Activated CD4-positive, alpha-beta T cell treated with anti-CD3 and anti-CD28 coated beads for 36 hours (primary cell): ENCODE results near the gene YKT6. TPM values are rescaled to one million over a fixed set of nuclear protein-coding genes. Genes with fewer than 3 reads are reported as not detected.

Experiments used
- ATAC-seq: fragments of 200-7000 bp; cut with Tn5 transposase; one replicate; pipeline ENCODE4 v1.10.0; 2021; ENCODE audit warnings: mild to moderate bottlenecking, moderate library complexity
- CTCF ChIA-PET: fragments of 350-600 bp; sonication (Branson Sonifier 250); formaldehyde crosslinking; loops from one replicate; lab custom pipeline; 2021; ENCODE audit warnings: antibody characterized with exemption; lab: Charles Lee
- POLR2A ChIA-PET: fragments of 350-600 bp; sonication (Branson Sonifier 250); formaldehyde crosslinking; loops from one replicate; lab custom pipeline; 2021; ENCODE audit warnings: antibody characterized with exemption, inconsistent platforms; lab: Charles Lee
- DNase-seq: peaks from one replicate; pipeline ENCODE4 v3.0.0-alpha.2; 2020
- H3K27ac Mint-ChIP-seq: one replicate; pipeline ENCODE4 v1.8.0; 2021; ENCODE audit warnings: mixed read lengths
- H3K27me3 Mint-ChIP-seq: one replicate; pipeline ENCODE4 v1.8.0; 2021; ENCODE audit warnings: mixed read lengths
- H3K36me3 Mint-ChIP-seq: one replicate; pipeline ENCODE4 v1.8.0; 2021; ENCODE audit warnings: low read depth, mixed read lengths
- H3K4me1 Mint-ChIP-seq: one replicate; pipeline ENCODE4 v1.8.0; 2021; ENCODE audit warnings: mixed read lengths
- H3K4me3 Mint-ChIP-seq: one replicate; pipeline ENCODE4 v1.8.0; 2021; ENCODE audit warnings: mild to moderate bottlenecking, moderate library complexity, mixed read lengths
- H3K9me3 Mint-ChIP-seq: one replicate; pipeline ENCODE4 v1.8.0; 2021; ENCODE audit warnings: low read depth, mixed read lengths
- intact Hi-C, 2 experiments: fragments of 100-400 bp; cut with DNase I in 1 of 2; cut with micrococcal nuclease in 1 of 2; formaldehyde crosslinking; loops; one replicate each; pipeline versions ENCODE4 v1.14.2 to v1.15.1; 2022 to 2024; cut with DNase I, micrococcal nuclease
- total RNA-seq, 2 experiments: library from RNA; stranded (reverse); gene quantifications; one replicate each; pipeline ENCODE4 v1.2.3, GENCODE V29; 2021

The YKT6 gene
- total RNA-seq, 2 experiments from 2014 or later: 51.0 to 51.3 TPM

DNA sequence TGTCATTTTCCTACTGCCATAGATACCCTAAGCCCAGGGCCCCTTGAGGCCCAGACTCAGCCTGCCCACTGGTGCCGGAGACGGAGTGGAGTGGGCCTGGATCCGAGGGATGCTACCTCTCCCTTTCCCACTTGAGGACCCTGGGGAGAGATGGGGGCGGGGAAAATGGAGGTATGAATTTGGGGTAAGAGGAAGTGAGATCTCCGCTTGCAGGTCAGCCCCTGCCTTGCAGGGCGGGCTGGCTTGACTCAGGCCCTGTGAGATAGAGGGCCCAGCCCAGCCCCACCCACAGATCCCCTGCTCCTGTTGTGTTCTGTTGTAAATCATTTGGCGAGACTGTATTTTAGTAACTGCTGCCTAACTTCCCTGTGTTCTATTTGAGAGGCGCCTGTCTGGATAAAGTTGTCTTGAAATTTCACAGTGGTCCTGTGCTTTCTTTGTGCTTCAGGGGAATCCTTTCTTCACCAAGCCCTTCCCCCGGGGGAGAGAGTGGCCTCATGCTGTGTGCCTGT is 13.2 kb downstream of the YKT6 start:
- no peak overlapping the region for H3K27ac Mint-ChIP-seq
- peaks cover 15% of the 10 kb centered on the region for H3K36me3 Mint-ChIP-seq

GRCh38 chr7:44215531-44215930 is 14.8 kb downstream of the YKT6 start:
- Mint-ChIP-seq H3K9me3 (no peaks in the 10 kb centered on the region), H3K27me3 (no peaks in the 10 kb centered on the region), H3K36me3 (peaks cover 8% of the 10 kb centered on the region), H3K4me3 (no peak overlapping the region), H3K4me1 (no peaks in the 10 kb centered on the region), H3K27ac (no peak overlapping the region)
- intact Hi-C loops: no loop called here
- ChIA-PET POLR2A (no interaction called here), CTCF (no interaction called here)
- no peak for ATAC-seq
- DNase-seq: no peak

More for the DNA sequence above, 13.2 kb downstream of the YKT6 start:
- intact Hi-C loops: no loop called here
- DNase-seq (no peak), ATAC-seq (no peak)
- CTCF ChIA-PET: interaction anchor here (0.6 kb wide), 1 partner anchor 12 kb away, joined by 3 read pairs; no protein-coding TSS in a partner anchor
- no peaks in the 10 kb centered on the region for H3K27me3 Mint-ChIP-seq
- no peak overlapping the region for H3K4me3 Mint-ChIP-seq
- no peaks in the 10 kb centered on the region for H3K9me3 Mint-ChIP-seq
- no peaks in the 10 kb centered on the region for H3K4me1 Mint-ChIP-seq
- POLR2A ChIA-PET: no interaction called here

- intact Hi-C loops: no loop called here
- ChIA-PET POLR2A (no interaction called here), CTCF (no interaction called here)
- Mint-ChIP-seq H3K27ac (no peak overlapping the region), H3K27me3 (no peaks in the 10 kb centered on the region), H3K9me3 (no peaks in the 10 kb centered on the region), H3K4me1 (no peaks in the 10 kb centered on the region), H3K36me3 (peaks cover 8% of the 10 kb centered on the region), H3K4me3 (no peak overlapping the region)
- ATAC-seq (no peak), DNase-seq (no peak)
These were observed 15.2 kb downstream of the YKT6 start for GRCh38 chr7:44216019-44216418.

DNA sequence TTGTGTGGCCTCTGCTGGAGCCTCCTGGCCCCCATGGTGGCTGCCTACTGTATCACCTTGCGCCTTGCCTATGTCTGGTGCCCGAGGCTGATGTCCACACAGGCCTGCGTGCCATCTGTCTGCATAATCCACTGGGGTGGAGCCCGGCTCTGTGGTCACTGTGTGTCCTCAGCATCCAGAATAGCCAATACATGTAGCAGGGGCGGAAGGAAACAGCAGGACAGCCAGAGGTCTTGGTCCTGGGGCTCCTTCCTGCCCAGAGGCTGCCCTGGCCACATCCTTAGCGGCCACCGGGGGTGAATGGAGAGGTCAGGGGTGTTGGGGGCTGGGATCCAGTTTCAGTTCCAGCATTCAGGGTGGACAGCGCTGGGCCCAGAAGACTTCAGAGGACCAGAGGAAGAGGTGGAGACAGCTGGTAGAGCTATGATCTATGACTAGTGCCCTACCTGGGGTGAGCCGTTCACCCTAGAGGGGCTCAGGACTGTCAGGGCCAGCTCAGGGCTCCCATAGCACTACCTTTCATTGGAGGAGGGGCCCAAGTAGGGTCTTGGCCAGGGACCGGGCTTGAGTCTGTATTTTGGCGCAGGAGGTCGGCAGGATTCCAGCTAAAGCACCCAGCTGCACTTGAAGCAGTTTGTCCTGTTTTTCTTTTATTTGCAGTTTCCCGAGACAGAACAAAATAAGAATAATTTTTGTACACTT is 15.9 kb downstream of the YKT6 start:
- H3K9me3 Mint-ChIP-seq: no peaks in the 10 kb centered on the region
- H3K27me3 Mint-ChIP-seq: no peaks in the 10 kb centered on the region
- CTCF ChIA-PET: no interaction called here
- POLR2A ChIA-PET: no interaction called here
- ATAC-seq: no peak
- H3K4me1 Mint-ChIP-seq: no peaks in the 10 kb centered on the region
- intact Hi-C loops: no loop called here
- H3K27ac Mint-ChIP-seq: no peak overlapping the region
- no peak overlapping the region for H3K4me3 Mint-ChIP-seq
- no peak for DNase-seq
- H3K36me3 Mint-ChIP-seq: peaks cover 5% of the 10 kb centered on the region

DNA sequence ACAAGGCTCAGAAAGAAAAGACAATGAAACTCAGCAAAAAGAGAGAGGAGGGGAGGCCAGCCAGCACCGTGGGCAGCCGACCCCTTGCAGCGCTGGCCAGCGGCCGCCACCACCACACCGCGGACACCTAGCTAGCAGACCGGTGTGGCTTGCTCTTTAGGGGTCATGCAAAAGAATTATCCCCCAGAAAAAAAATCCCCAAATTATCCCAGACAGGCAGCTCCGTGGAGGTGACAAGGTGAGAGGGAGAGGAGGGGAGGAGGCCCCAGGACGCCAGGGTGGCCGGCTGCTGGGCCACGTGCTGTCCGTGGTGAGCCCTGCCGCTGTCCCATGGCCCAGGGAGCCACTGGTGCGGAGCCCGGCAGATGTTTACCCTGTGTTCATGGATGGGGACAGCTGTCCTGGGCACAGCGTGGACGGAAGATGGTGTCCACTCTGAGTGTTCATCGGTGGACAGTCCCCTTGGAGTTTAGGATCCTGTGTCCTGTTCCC is 16.5 kb downstream of the YKT6 start:
- Mint-ChIP-seq H3K4me3 (no peak overlapping the region), H3K27me3 (no peaks in the 10 kb centered on the region), H3K9me3 (no peaks in the 10 kb centered on the region), H3K36me3 (peaks cover 4% of the 10 kb centered on the region), H3K27ac (no peak overlapping the region), H3K4me1 (no peaks in the 10 kb centered on the region)
- POLR2A ChIA-PET: no interaction called here
- intact Hi-C loops: no loop called here
- DNase-seq (no peak), ATAC-seq (no peak)
- CTCF ChIA-PET: no interaction called here

DNA sequence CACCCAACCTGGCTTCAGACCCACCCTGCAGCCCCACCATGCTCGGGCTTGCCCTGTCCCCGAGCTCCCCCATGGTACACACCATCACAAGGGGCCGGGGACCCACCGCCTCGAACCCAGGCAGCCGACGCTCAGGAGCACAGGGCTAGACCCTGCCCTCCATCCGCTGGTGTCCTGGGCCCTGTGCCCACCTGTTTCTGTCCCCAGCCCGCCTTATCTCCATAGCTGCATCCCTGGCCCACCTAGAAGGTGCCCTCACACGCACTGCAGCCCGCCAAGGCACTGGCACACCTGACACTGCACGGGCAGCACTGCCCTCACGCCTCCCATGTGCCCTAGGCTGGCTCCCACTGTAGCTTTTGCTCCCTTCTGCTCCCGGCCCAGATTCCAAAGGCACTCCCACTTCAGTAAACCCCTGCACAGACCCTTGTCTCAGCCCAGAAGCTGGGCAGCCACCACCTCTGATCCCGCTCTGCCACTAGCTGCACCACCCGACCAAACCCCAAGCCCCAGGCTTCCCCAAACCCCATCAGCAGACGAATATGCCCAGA is 17.1 kb downstream of the YKT6 start:
- ATAC-seq (no peak), DNase-seq (no peak)
- no peaks in the 10 kb centered on the region for H3K9me3 Mint-ChIP-seq
- peaks cover 4% of the 10 kb centered on the region for H3K36me3 Mint-ChIP-seq
- H3K4me3 Mint-ChIP-seq: no peak overlapping the region
- ChIA-PET POLR2A (no interaction called here), CTCF (no interaction called here)
- no peak overlapping the region for H3K27ac Mint-ChIP-seq
- intact Hi-C loops: no loop called here
- no peaks in the 10 kb centered on the region for H3K27me3 Mint-ChIP-seq
- no peaks in the 10 kb centered on the region for H3K4me1 Mint-ChIP-seq

- Mint-ChIP-seq H3K9me3 (no peaks in the 10 kb centered on the region), H3K4me3 (no peak overlapping the region), H3K27ac (no peak overlapping the region), H3K36me3 (peaks cover 4% of the 10 kb centered on the region), H3K27me3 (no peaks in the 10 kb centered on the region), H3K4me1 (no peaks in the 10 kb centered on the region)
- ChIA-PET POLR2A (no interaction called here), CTCF (interaction anchor here (0.6 to 1.0 kb wide), 2 partner anchors 22 to 50 kb away, joined by 3 read pairs; no protein-coding TSS in a partner anchor)
- DNase-seq (no peak), ATAC-seq (no peak)
- intact Hi-C loops: no loop called here
These were observed 17.8 kb downstream of the YKT6 start for GRCh38 chr7:44218418-44219201.

- intact Hi-C loops: no loop called here
- no peak for ATAC-seq
- Mint-ChIP-seq H3K9me3 (no peaks in the 10 kb centered on the region), H3K36me3 (no peaks in the 10 kb centered on the region), H3K27me3 (no peaks in the 10 kb centered on the region), H3K4me1 (no peaks in the 10 kb centered on the region), H3K27ac (no peak overlapping the region), H3K4me3 (no peak overlapping the region)
- no peak for DNase-seq
- ChIA-PET CTCF (interaction anchor here (0.6 to 1.0 kb wide), 2 partner anchors 21 to 49 kb away, joined by 3 read pairs; no protein-coding TSS in a partner anchor), POLR2A (interaction anchor here (0.6 kb wide), 1 partner anchor 132 kb away, joined by 3 read pairs; no protein-coding TSS in a partner anchor)
These were observed 18.7 kb downstream of the YKT6 start for GRCh38 chr7:44219371-44220045.

DNA sequence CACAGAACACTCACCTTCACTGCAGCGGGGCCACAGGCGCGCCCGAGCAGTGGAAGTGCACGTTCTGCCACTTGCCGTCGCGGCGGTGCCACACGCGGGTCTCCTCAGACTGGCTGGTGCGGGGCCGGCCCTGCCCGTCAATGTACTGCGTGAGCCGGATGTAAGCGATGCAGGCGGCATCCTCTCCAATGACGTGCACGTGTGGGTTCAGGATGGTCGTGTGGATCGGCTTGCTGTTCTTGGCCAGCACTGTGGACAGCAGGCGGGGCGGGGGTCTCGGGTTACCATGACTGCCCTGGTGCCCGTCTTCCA is 19.2 kb downstream of the YKT6 start:
- H3K4me3 Mint-ChIP-seq: no peak overlapping the region
- no peaks in the 10 kb centered on the region for H3K27me3 Mint-ChIP-seq
- ATAC-seq: no peak
- POLR2A ChIA-PET: no interaction called here
- CTCF ChIA-PET: no interaction called here
- H3K9me3 Mint-ChIP-seq: no peaks in the 10 kb centered on the region
- H3K27ac Mint-ChIP-seq: no peak overlapping the region
- DNase-seq: no peak
- no peaks in the 10 kb centered on the region for H3K36me3 Mint-ChIP-seq
- intact Hi-C loops: no loop called here
- H3K4me1 Mint-ChIP-seq: no peaks in the 10 kb centered on the region

DNA sequence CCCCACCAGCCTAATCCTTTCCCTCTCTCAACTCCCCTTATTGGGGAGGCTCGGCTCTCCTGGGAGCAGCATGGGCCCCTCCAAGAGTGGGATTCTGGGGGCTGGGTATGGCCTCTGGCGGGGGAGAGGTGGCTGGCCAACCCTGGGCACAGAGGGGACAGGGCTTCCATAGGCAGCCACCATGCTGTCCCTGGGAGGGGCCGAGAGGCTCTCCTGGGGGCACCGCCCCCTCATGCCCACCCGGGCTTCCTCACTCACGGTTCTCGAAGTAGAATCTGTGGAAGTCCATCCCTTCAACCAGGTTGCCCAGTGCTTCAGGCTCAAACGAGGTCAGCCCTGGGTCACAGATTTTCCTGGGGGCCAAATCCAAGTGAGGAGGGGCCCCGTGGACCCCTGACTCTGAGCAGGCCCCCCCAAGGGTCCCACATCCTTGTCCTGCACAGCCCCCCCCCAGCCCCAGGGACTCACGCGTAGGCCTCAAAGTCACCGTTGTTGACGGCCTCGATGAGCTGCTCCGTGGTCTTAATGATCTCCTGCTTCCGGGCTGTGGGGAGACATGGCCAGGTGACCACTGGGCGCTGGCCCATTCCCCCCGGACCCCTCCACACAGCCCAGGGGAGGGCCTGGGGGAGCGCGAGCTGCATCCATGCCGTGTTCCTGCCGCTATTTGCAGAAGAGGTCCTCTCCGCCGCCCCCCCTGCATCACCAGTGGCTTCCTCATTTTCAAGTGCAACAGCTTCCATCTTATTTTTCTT is 19.8 kb downstream of the YKT6 start:
- Mint-ChIP-seq H3K4me3 (no peak overlapping the region), H3K9me3 (no peaks in the 10 kb centered on the region)
- POLR2A ChIA-PET: no interaction called here

More for the DNA sequence above, 19.8 kb downstream of the YKT6 start:
- no peak for DNase-seq
- Mint-ChIP-seq H3K27ac (no peak overlapping the region), H3K27me3 (no peaks in the 10 kb centered on the region), H3K4me1 (no peaks in the 10 kb centered on the region), H3K36me3 (no peaks in the 10 kb centered on the region)
- ATAC-seq: no peak
- intact Hi-C loops: no loop called here
- CTCF ChIA-PET: interaction anchor here (0.5 kb wide), 1 partner anchor 503 kb away, joined by 3 read pairs; no protein-coding TSS in a partner anchor
